GM12891 (cell line): Measurements from ENCODE around the gene MEP1B.

Experiments used
- POLR2A ChIP-seq: IDR thresholded peaks from 2 replicates; pipeline ENCODE4 v1.6.1; 2011; ENCODE audit warnings: low read depth, low read length, control low read depth
- TAF1 ChIP-seq: IDR thresholded peaks from 2 replicates; pipeline ENCODE4 v1.6.1; 2011; ENCODE audit warnings: low read depth, low read length, control low read depth

DNA sequence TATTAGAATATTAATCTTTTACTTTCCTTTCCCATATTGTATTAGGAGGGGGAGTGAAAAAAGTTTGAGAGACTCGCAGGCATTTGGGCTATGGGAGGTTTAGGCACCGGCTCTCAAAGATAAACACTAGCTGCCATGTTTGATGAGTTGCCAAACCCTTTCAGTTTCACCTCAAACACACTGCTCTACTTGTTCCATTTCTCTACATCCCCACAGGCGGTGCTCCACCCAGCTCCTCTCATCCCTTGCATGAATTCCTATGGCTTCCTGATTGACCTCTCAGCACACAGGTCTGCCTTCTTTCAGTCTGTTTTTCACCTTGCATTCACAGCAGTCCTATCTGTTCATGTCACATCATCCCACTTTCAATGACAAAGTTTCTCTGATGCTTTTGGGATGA, 65.7 kb downstream of the MEP1B start:
- no peak for TF ChIP-seq TAF1
- TF ChIP-seq POLR2A: no peak
